ENCODE results near the gene RPL35A. TPM values are rescaled to one million over a fixed set of nuclear protein-coding genes. Genes with fewer than 3 reads are reported as not detected.

The RPL35A gene
- total and polyA plus RNA-seq, 9 of the 15 experiments (the other 6 are each of a cell fraction or from before 2014, with no cell fraction given): 1,475 to 2,942 (median 2,367) TPM

DNA sequence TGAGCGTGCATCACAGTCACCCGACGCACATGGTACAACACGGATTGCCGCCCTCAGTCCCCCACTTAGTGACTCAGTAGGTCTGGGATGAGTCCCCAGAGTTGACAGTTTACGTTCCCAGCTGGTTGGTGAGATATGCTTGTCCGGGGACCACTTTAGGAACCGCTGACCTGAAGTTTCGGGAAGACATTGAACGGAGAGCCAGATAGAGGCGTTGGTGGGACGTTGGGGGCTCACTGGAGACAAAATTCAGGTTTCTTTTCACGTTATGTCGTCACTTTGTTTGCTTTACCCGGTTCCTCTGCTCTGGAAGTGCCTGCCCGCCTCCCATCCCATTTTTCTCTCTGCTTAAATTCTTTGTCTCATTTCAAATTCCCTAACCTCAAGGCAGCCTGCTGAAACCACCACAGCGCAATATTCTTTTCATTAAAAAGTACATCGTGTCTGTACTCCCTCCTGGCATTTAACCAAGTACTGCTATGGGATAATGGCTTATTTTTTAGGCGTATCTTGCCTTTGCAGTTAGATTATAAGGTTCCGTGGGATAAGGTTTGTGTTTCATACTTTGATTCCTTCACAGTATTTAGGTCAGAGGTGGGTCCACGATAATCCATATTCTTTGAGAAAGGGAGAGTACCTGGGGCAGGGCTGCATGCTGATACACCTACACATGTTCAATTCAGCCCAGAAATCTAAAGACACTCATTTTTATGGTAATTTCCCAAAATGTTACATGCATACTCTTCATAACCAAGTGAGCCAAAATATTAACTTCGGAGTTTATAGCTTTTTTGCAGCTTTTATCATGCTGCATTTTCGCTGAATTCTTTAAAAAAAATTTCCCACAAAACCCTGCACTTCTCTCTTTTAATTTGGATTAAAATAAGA lies 10.9 kb downstream of the RPL35A start (continued):
- TF ChIP-seq, protein P1, sequence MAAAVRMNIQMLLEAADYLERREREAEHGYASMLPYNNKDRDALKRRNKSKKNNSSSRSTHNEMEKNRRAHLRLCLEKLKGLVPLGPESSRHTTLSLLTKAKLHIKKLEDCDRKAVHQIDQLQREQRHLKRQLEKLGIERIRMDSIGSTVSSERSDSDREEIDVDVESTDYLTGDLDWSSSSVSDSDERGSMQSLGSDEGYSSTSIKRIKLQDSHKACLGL (CRISPR knock-in tag; IDR thresholded peaks at IDR 0.05; ENCODE audit: borderline replicate concordance, poor library complexity, severe bottlenecking): no peak

DNA sequence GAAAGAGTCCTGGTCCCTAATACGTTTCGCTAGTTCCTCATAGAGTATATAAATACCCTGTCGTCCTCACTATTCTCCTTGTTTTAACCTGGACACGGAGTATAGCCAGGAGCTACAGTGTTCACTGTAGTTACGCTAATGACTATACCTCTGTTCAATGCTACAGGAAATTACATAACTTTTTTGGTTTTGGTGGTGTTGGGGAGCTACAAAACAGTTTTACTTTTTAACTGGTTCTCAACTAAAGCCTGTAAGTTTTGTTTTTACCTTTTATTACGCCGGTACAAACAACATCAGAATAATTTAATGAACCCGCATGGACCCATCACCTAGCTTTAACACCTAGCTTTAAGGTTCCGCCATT lies 11.6 kb downstream of the RPL35A start:
- H3K4me3 ChIP-seq: peak overlapping the region; percentile 63
- H3K9me1 ChIP-seq (ENCODE audit: control insufficient read depth, insufficient read depth, low read length): no peaks in the 10 kb centered on the region
- 2% methylated on average over 9 of the region's 9 CpGs for WGBS (ENCODE audit: insufficient coverage, low coverage, missing lambda C conversion rate)
- H3K9me3 ChIP-seq (replicated peaks; ENCODE audit: control insufficient read depth, insufficient read depth, low read depth, low read length): no peaks in the 10 kb centered on the region; the same call in 1 of the 2 replicates
- in situ Hi-C loops (cut with MboI): no loop called here
- H4K20me1 ChIP-seq (replicated peaks; ENCODE audit: control insufficient read depth, insufficient read depth, low read length): 0 out of 2 replicates have a peak, but pooled peaks cover 2% of the 10 kb centered on the region
- peaks cover 28 to 40% of the 10 kb centered on the region in 2 experiments for H3K4me1 ChIP-seq (replicated peaks in 1 of 2; ENCODE audit: control insufficient read depth in 2 of 2, insufficient read depth in 2 of 2, low read length in 2 of 2)
- no peaks in the 10 kb centered on the region for H3K27me3 ChIP-seq (ENCODE audit: control insufficient read depth in 2 of 2, insufficient read depth in 2 of 2, low read length in 2 of 2)
- POLR2A ChIA-PET: interaction anchor here (0.9 to 1.2 kb wide), 4 partner anchors 11 to 32 kb away, joined by 3 to 9 read pairs (median 4); partner anchors contain the start of gene RPL35A
- peak overlapping the region; percentile 99 for H3K4me2 ChIP-seq (ENCODE audit: insufficient read depth, low read length)
- peak overlapping the region; percentile 91 for H3K27ac ChIP-seq (ENCODE audit: extremely low read depth, low read depth, low read length)
- H3K36me3 ChIP-seq (ENCODE audit: control insufficient read depth, insufficient read depth, low read length): peaks cover 7% of the 10 kb centered on the region; the same call in 2 of the 3 replicates
- CTCF ChIA-PET (ENCODE audit: low intra/inter-chr PET ratio): no interaction called here
- peak in 1 of 4 experiments; percentile 31 for DNase-seq (ENCODE audit: extremely low read depth in 1 of 4, low spot score in 3 of 4)
- H3K9ac ChIP-seq (ENCODE audit: insufficient read depth in 1 of 2, low read depth in 2 of 2, low read length in 2 of 2): peak overlapping the region in 1 of 2 experiments; percentile 89; a peak in 3 of 4 replicates
- intact Hi-C loops (cut with micrococcal nuclease): loop anchor here (5.0 kb wide), 2 partner anchors 66 to 116 kb away; no protein-coding TSS in a partner anchor
- ATAC-seq: 0 out of 3 replicates have a peak, but pooled peaks have one; percentile 3
- peaks cover 64% of the 10 kb centered on the region for H3K79me2 ChIP-seq (ENCODE audit: control insufficient read depth, insufficient read depth, low read length)
- BruUV-seq (replicated peaks): no TSS peak
- no peak for FAIRE-seq
- H2AFZ ChIP-seq (ENCODE audit: low read depth, low read length): peak overlapping the region; percentile 86
- TF ChIP-seq U2AF1 (optimal IDR thresholded peaks at IDR 0.05; ENCODE audit: low read depth, low read length) (no peak), KLF13 (tag; IDR thresholded peaks at IDR 0.05; ENCODE audit: borderline replicate concordance, low read depth) (no peak), CGGBP1 (CRISPR knock-in tag; IDR thresholded peaks at IDR 0.05) (no peak), TBP (optimal IDR thresholded peaks at IDR 0.05; ENCODE audit: low read depth, low read length) (peak; percentile 29), EP300 (IDR thresholded peaks at IDR 0.05; ENCODE audit: low read length) (0 out of 2 replicates have a peak, but pooled peaks have one; percentile 2), CHD1 (IDR thresholded peaks at IDR 0.05; ENCODE audit: low read length) (peak; percentile 43), ETV1 (tag; conservative IDR thresholded peaks at IDR 0.05; ENCODE audit: low read depth) (no peak), PHF20 (IDR thresholded peaks at IDR 0.05; ENCODE audit: partially characterized antibody) (no peak), RBBP5 (IDR thresholded peaks at IDR 0.05; ENCODE audit: borderline replicate concordance, insufficient read depth, low read length, poor library complexity, severe bottlenecking) (peak; percentile 9), YY1 (IDR thresholded peaks at IDR 0.05; ENCODE audit: borderline replicate concordance in 1 of 3, control insufficient read depth in 1 of 3, extremely low read depth in 1 of 3, insufficient read depth in 3 of 3, insufficient read length in 1 of 3, insufficient replicate concordance in 2 of 3, low read depth in 1 of 3, low read length in 2 of 3) (peak in 1 of 3 experiments; percentile 58), POU5F1 (IDR thresholded peaks at IDR 0.05; ENCODE audit: borderline replicate concordance, low read depth, low read length, partially characterized antibody) (no peak)

Measured in K562 (cell line).